Measurements from ENCODE around the gene JUN. TPM values are rescaled to one million over a fixed set of nuclear protein-coding genes. Genes with fewer than 3 reads are reported as not detected.

The JUN gene
- 56.0 and 164 TPM in 2 replicates for total RNA-seq

DNA sequence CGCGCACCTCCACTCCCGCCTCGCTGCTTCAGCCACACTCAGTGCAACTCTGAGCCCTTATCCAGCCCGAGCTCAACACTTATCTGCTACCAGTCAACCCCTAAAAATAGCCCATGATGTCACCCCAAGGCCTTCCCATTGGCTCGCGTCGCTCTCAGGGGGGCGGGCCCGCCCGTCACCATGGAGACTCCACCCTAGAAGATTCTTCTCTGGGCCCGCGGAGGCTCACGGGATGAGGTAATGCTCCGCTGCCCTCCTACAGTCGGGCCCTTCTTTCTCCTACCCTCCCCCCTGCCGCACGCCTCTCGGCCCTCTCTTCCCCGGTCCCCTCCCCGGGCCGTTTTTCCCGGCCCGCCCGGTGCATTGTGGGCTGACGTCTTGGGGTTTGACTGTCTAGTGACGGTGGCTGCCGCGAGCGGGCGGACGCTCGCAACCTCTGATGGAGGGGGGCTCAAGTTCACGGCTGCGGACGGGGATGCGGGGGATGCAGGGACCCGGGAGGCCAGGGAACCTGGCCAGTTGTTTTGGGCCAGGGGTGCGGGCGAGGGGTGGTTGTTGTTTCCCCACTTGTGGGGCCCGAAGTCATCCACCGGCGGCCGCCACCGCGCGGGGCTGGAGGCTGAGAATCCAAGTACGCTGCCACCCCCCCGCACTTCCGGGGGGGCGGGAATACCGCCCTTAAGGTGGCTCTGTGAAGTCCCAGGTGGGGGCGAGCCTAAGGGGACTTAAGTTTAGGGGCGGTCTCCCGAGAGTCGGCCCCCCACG lies at the start of gene JUN:
TSS of gene JUN (minus strand) at position 55 of the 765 bp plus-strand sequence. CDS start 977 bp downstream, outside the sequence.

Other genes with a start within 250 kb of the JUN start
- 10.3 and 13.2 TPM in 2 replicates for gene OMA1, start 237.3 kb downstream of the JUN start, total RNA-seq
- gene TACSTD2, start 206.8 kb downstream of the JUN start, total RNA-seq: 1.8 and 11.3 TPM in 2 replicates
- 19.0 and 26.6 TPM in 2 replicates for gene MYSM1, start 84.0 kb downstream of the JUN start, total RNA-seq

Data from dermis lymphatic vessel endothelial cell (primary cell).